T-helper 2 cell treated with Interferon-gamma antibody and Interleukin-4, amounts not matched to agents 5 μg/mL and 100 μg/mL, for 36 hours (primary cell): Measurements from ENCODE around the gene PUS10.
"Not testable (repeated sequence)": the region's sequence is repeated elsewhere in the genome, so short reads cannot be mapped to it uniquely, and the experiment has no call there.

Source experiments
- DNase-seq: peaks from one replicate; pipeline ENCODE4 v3.0.0; 2021; ENCODE audit warnings: low spot score
- H3K27ac Mint-ChIP-seq: one replicate; pipeline ENCODE4 v1.8.0; 2021; ENCODE audit warnings: mild to moderate bottlenecking, mixed read lengths
- H3K27me3 Mint-ChIP-seq: one replicate; pipeline ENCODE4 v1.8.0; 2021; ENCODE audit warnings: low read depth, mixed read lengths
- H3K36me3 Mint-ChIP-seq: one replicate; pipeline ENCODE4 v1.8.0; 2021; ENCODE audit warnings: low read depth, mixed read lengths
- H3K4me1 Mint-ChIP-seq: one replicate; pipeline ENCODE4 v1.8.0; 2021; ENCODE audit warnings: low read depth, mixed read lengths
- H3K4me3 Mint-ChIP-seq: one replicate; pipeline ENCODE4 v1.8.0; 2022; ENCODE audit warnings: mild to moderate bottlenecking, moderate library complexity, mixed read lengths
- H3K9me3 Mint-ChIP-seq: one replicate; pipeline ENCODE4 v1.8.0; 2021; ENCODE audit warnings: mixed read lengths

The PUS10 gene

GRCh38 chr2:61017556-61018317 is at the start of gene PUS10, which contains the start of gene PEX13:
PUS10 (minus strand) TSS chr2:61018255; CDS start chr2:61011890, 6,365 bp downstream.
PEX13 (plus strand) TSS chr2:61017720; CDS start chr2:61017760, 40 bp downstream.
- H3K4me3 Mint-ChIP-seq: peak within 1 kb of the TSS; percentile 100
- peaks cover 26% of the 10 kb centered on the region for H3K4me1 Mint-ChIP-seq
- H3K27me3 Mint-ChIP-seq: no peaks in the 10 kb centered on the region
- H3K36me3 Mint-ChIP-seq: peaks cover 18% of the 10 kb centered on the region
- peak; percentile 74 for DNase-seq
- H3K27ac Mint-ChIP-seq: peak within 1 kb of the TSS; percentile 94
- no peaks in the 10 kb centered on the region for H3K9me3 Mint-ChIP-seq

- peak; percentile 89 for DNase-seq
- Mint-ChIP-seq H3K9me3 (no peaks in the 10 kb centered on the region), H3K27me3 (no peaks in the 10 kb centered on the region), H3K27ac (peak within 1 kb of the TSS; percentile 89), H3K4me1 (peaks cover 16% of the 10 kb centered on the region), H3K4me3 (peak within 1 kb of the TSS; percentile 99), H3K36me3 (peaks cover 6% of the 10 kb centered on the region)
Observed at GRCh38 chr2:61065714-61066709, 48.0 kb upstream of the PUS10 start, which contains the start of gene SANBR. SANBR (plus strand) TSS chr2:61065871; CDS start chr2:61070351, 4,480 bp downstream.

- H3K9me3 Mint-ChIP-seq: no peaks in the 10 kb centered on the region
Observed at GRCh38 chr2:61059382-61059781, 41.3 kb upstream of the PUS10 start.

GRCh38 chr2:61057562-61057961 is 39.5 kb upstream of the PUS10 start:
- H3K36me3 Mint-ChIP-seq: peaks cover 9% of the 10 kb centered on the region
- H3K9me3 Mint-ChIP-seq: no peaks in the 10 kb centered on the region
- H3K27me3 Mint-ChIP-seq: no peaks in the 10 kb centered on the region
- H3K4me1 Mint-ChIP-seq: no peaks in the 10 kb centered on the region
- no peak for DNase-seq
- no peak overlapping the region for H3K27ac Mint-ChIP-seq
- H3K4me3 Mint-ChIP-seq: no peak overlapping the region

More at GRCh38 chr2:61059382-61059781, 41.3 kb upstream of the PUS10 start:
- peaks cover 9% of the 10 kb centered on the region for H3K36me3 Mint-ChIP-seq
- H3K4me1 Mint-ChIP-seq: no peaks in the 10 kb centered on the region
- H3K27me3 Mint-ChIP-seq: no peaks in the 10 kb centered on the region
- H3K4me3 Mint-ChIP-seq: no peak overlapping the region
- no peak for DNase-seq
- H3K27ac Mint-ChIP-seq: no peak overlapping the region

- Mint-ChIP-seq H3K4me1 (no peaks in the 10 kb centered on the region), H3K36me3 (peaks cover 12% of the 10 kb centered on the region), H3K9me3 (no peaks in the 10 kb centered on the region), H3K27ac (no peak overlapping the region), H3K4me3 (no peak overlapping the region), H3K27me3 (no peaks in the 10 kb centered on the region)
- no peak for DNase-seq
Observed at GRCh38 chr2:61055557-61055956, 37.5 kb upstream of the PUS10 start.

GRCh38 chr2:61045999-61046398 is 27.9 kb upstream of the PUS10 start:
- Mint-ChIP-seq H3K36me3 (peaks cover 38% of the 10 kb centered on the region), H3K27me3 (no peaks in the 10 kb centered on the region), H3K9me3 (no peaks in the 10 kb centered on the region), H3K27ac (no peak overlapping the region), H3K4me3 (no peak overlapping the region), H3K4me1 (peaks cover 4% of the 10 kb centered on the region)
- no peak for DNase-seq

GRCh38 chr2:61045226-61045625 is 27.2 kb upstream of the PUS10 start:
- no peaks in the 10 kb centered on the region for H3K9me3 Mint-ChIP-seq
- DNase-seq: no peak
- H3K27me3 Mint-ChIP-seq: no peaks in the 10 kb centered on the region
- peaks cover 4% of the 10 kb centered on the region for H3K4me1 Mint-ChIP-seq
- H3K36me3 Mint-ChIP-seq: peaks cover 37% of the 10 kb centered on the region
- no peak overlapping the region for H3K27ac Mint-ChIP-seq
- H3K4me3 Mint-ChIP-seq: no peak overlapping the region

- Mint-ChIP-seq H3K4me3 (no peak overlapping the region), H3K9me3 (no peaks in the 10 kb centered on the region), H3K27ac (no peak overlapping the region)
Observed at GRCh38 chr2:61044636-61045035, 26.6 kb upstream of the PUS10 start.

GRCh38 chr2:61042807-61043206 is 24.8 kb upstream of the PUS10 start:
- peaks cover 39% of the 10 kb centered on the region for H3K36me3 Mint-ChIP-seq
- H3K4me1 Mint-ChIP-seq: peaks cover 6% of the 10 kb centered on the region
- DNase-seq: no peak
- no peak overlapping the region for H3K27ac Mint-ChIP-seq
- no peaks in the 10 kb centered on the region for H3K27me3 Mint-ChIP-seq
- H3K9me3 Mint-ChIP-seq: no peaks in the 10 kb centered on the region
- no peak overlapping the region for H3K4me3 Mint-ChIP-seq

More at GRCh38 chr2:61044636-61045035, 26.6 kb upstream of the PUS10 start:
- Mint-ChIP-seq H3K27me3 (no peaks in the 10 kb centered on the region), H3K36me3 (peaks cover 40% of the 10 kb centered on the region), H3K4me1 (peaks cover 6% of the 10 kb centered on the region)
- DNase-seq: no peak

GRCh38 chr2:61036643-61037042 is 18.6 kb upstream of the PUS10 start:
- H3K27me3 Mint-ChIP-seq, H3K4me1 Mint-ChIP-seq, DNase-seq, H3K4me3 Mint-ChIP-seq, H3K27ac Mint-ChIP-seq: not testable (repeated sequence)
- peaks cover 20% of the 10 kb centered on the region for H3K9me3 Mint-ChIP-seq
- peaks cover 69% of the 10 kb centered on the region for H3K36me3 Mint-ChIP-seq

GRCh38 chr2:61034592-61034991 is 16.5 kb upstream of the PUS10 start:
- Mint-ChIP-seq H3K9me3 (peaks cover 20% of the 10 kb centered on the region), H3K36me3 (peaks cover 65% of the 10 kb centered on the region)
- H3K4me3 Mint-ChIP-seq, H3K27me3 Mint-ChIP-seq, DNase-seq, H3K4me1 Mint-ChIP-seq, H3K27ac Mint-ChIP-seq: not testable (repeated sequence)

GRCh38 chr2:61029533-61029932 is 11.5 kb upstream of the PUS10 start:
- Mint-ChIP-seq H3K4me1 (no peaks in the 10 kb centered on the region), H3K27ac (no peak overlapping the region), H3K4me3 (no peak overlapping the region), H3K36me3 (peaks cover 41% of the 10 kb centered on the region), H3K9me3 (peaks cover 4% of the 10 kb centered on the region), H3K27me3 (no peaks in the 10 kb centered on the region)
- DNase-seq: no peak

GRCh38 chr2:61023670-61024069 is 5.6 kb upstream of the PUS10 start:
- Mint-ChIP-seq H3K36me3 (peaks cover 35% of the 10 kb centered on the region), H3K4me1 (peaks cover 11% of the 10 kb centered on the region), H3K9me3 (no peaks in the 10 kb centered on the region), H3K27me3 (no peaks in the 10 kb centered on the region), H3K4me3 (no peak overlapping the region), H3K27ac (no peak overlapping the region)
- DNase-seq: no peak

GRCh38 chr2:61021228-61021660 is 3.2 kb upstream of the PUS10 start:
- DNase-seq: no peak
- H3K27me3 Mint-ChIP-seq: no peaks in the 10 kb centered on the region
- H3K4me3 Mint-ChIP-seq: no peak overlapping the region
- no peaks in the 10 kb centered on the region for H3K9me3 Mint-ChIP-seq
- H3K4me1 Mint-ChIP-seq: peaks cover 20% of the 10 kb centered on the region
- no peak overlapping the region for H3K27ac Mint-ChIP-seq
- H3K36me3 Mint-ChIP-seq: peaks cover 26% of the 10 kb centered on the region
